ENCODE measurements around the gene ZIM2.
"Not testable (repeated sequence)": the region's sequence is repeated elsewhere in the genome, so short reads cannot be mapped to it uniquely, and the experiment has no call there.

The ZIM2 gene

GRCh38 chr19:56858026-56858425, 17.5 kb upstream of the ZIM2 start:
- TF ChIP-seq, protein P1, sequence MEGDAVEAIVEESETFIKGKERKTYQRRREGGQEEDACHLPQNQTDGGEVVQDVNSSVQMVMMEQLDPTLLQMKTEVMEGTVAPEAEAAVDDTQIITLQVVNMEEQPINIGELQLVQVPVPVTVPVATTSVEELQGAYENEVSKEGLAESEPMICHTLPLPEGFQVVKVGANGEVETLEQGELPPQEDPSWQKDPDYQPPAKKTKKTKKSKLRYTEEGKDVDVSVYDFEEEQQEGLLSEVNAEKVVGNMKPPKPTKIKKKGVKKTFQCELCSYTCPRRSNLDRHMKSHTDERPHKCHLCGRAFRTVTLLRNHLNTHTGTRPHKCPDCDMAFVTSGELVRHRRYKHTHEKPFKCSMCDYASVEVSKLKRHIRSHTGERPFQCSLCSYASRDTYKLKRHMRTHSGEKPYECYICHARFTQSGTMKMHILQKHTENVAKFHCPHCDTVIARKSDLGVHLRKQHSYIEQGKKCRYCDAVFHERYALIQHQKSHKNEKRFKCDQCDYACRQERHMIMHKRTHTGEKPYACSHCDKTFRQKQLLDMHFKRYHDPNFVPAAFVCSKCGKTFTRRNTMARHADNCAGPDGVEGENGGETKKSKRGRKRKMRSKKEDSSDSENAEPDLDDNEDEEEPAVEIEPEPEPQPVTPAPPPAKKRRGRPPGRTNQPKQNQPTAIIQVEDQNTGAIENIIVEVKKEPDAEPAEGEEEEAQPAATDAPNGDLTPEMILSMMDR (conservative IDR thresholded peaks at IDR 0.05; ENCODE audit: low read length) = no peak
- no peak overlapping the region for H3K4me3 ChIP-seq (ENCODE audit: low read length)
- no peak for DNase-seq (ENCODE audit: low read depth)

- DNase-seq (ENCODE audit: low read depth) = no peak
- H3K4me3 ChIP-seq (ENCODE audit: low read length) = no peak overlapping the region
- TF ChIP-seq, protein P1 (conservative IDR thresholded peaks at IDR 0.05; ENCODE audit: low read length) = no peak
Measured at GRCh38 chr19:56856822-56857221, 16.3 kb upstream of the ZIM2 start.

DNA sequence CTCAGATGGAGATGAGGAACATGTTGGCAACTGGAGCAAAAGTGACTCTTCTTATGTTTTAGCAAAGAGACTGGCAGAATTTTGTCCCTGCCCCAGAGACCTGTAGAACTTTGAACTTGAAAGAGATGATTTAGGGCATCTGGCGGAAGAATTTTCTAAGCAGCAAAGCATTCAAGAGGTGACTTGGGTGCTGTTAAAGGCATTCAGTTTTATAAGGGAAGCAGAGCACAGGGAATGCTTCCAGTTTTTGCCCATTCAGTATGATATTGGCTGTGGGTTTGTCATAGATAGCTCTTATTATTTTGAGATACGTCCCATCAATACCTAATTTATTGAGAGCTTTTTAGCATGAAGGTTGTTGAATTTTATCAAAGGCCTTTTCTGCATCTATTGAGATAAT, 11.8 kb upstream of the ZIM2 start:
- not testable (repeated sequence) for DNase-seq (ENCODE audit: low read depth); H3K4me3 ChIP-seq (ENCODE audit: low read length)

GRCh38 chr19:56848166-56848565, 7.6 kb upstream of the ZIM2 start:
- no peak overlapping the region for H3K4me3 ChIP-seq (ENCODE audit: low read length)
- DNase-seq (ENCODE audit: low read depth) = no peak
- TF ChIP-seq, protein P1 (conservative IDR thresholded peaks at IDR 0.05; ENCODE audit: low read length) = no peak

DNA sequence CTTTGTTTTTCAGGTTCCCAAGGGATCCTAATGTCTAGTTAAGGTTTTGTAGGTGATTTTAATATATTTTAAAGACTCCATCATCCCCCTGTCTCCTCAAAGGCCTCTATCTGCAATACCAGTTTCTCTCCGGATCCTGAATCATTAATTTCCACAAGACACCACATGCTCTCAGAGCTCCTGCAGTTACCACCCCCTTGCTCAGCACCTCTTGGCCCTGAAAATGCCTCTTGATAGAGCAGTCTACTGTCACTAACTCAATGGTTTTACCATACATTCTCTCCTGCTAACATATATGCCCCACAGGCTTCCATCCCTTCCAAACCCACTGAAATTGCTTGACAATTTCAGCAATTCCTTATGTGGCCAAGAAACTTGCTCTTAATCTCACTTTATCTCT, 1.9 kb upstream of the ZIM2 start:
- no peak for DNase-seq (ENCODE audit: low read depth)
- H3K4me3 ChIP-seq (ENCODE audit: low read length) = no peak overlapping the region
- TF ChIP-seq, protein P1 (conservative IDR thresholded peaks at IDR 0.05; ENCODE audit: low read length) = no peak

DNA sequence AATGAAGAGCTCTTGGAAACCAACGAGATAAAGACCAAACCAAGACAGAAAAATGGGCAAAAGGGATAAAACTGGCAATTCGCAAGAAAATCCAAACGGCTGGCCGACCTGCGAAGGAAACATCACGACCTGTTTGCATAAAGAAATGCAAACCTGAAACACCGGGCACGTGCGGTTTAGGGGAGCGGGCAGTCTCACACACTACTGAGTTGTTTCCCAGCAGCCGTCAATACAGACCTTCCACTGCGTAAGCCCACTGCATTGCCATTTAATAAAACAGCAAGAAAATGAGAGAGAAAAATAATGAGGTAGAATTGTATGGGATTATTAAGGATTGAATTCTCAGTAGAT, 642 bp upstream of the ZIM2 start:
- no peak for DNase-seq (ENCODE audit: low read depth)
- no peak overlapping the region for H3K4me3 ChIP-seq (ENCODE audit: low read length)
- TF ChIP-seq, protein P1 (conservative IDR thresholded peaks at IDR 0.05; ENCODE audit: low read length) = no peak

- TF ChIP-seq, protein P1 (conservative IDR thresholded peaks at IDR 0.05; ENCODE audit: low read length) = no peak
- no peak overlapping the region for H3K4me3 ChIP-seq (ENCODE audit: low read length)
- peak; percentile 1 for DNase-seq (ENCODE audit: low read depth)
Measured at GRCh38 chr19:56839652-56840450, 675 bp downstream of the ZIM2 start.

All from AG10803 (cell line).